RWPE2 (cell line): ENCODE results near the gene CHST4.
A peak's percentile ranks its signal among the peaks of the same experiment; 100 is the strongest.
"Not testable (repeated sequence)": the region's sequence is repeated elsewhere in the genome, so short reads cannot be mapped to it uniquely, and the experiment has no call there.

Experiments
- ATAC-seq: fragments of 200-7000 bp; cut with Tn5 transposase; 3 replicates; pipeline ENCODE4 v1.9.1; 2021; ENCODE audit warnings: low read depth
- DNase-seq: peaks from one replicate; pipeline ENCODE4 v3.0.0-alpha.2; 2020; ENCODE audit warnings: low spot score
- H3K27ac ChIP-seq: fragments of 450-650 bp; 2 replicates; pipeline ENCODE4 v1.5.1; 2017; ENCODE audit warnings: mild to moderate bottlenecking; ENCODE audit not compliant: poor library complexity, severe bottlenecking
- H3K27me3 ChIP-seq: fragments of 250-450 bp; sonication (Bioruptor Pico); 2 replicates; pipeline ENCODE4 v1.5.1; 2021; ENCODE audit warnings: mild to moderate bottlenecking, moderate library complexity; ENCODE audit not compliant: insufficient read depth, poor library complexity, severe bottlenecking
- H3K36me3 ChIP-seq: fragments of 250-450 bp; sonication (Bioruptor Pico); 2 replicates; pipeline ENCODE4 v1.5.1; 2020; ENCODE audit warnings: low read depth, mild to moderate bottlenecking, moderate library complexity
- H3K4me1 ChIP-seq: fragments of 250-450 bp; sonication (Bioruptor Pico); 2 replicates; pipeline ENCODE4 v1.5.1; 2021; ENCODE audit warnings: mild to moderate bottlenecking, moderate library complexity; ENCODE audit not compliant: insufficient read depth, poor library complexity, severe bottlenecking
- H3K4me3 ChIP-seq: fragments of 250-450 bp; sonication (Bioruptor Pico); 2 replicates; pipeline ENCODE4 v1.5.1; 2021; ENCODE audit warnings: mild to moderate bottlenecking, moderate library complexity; ENCODE audit not compliant: severe bottlenecking
- H3K9me3 ChIP-seq: fragments of 250-450 bp; sonication (Bioruptor Pico); 2 replicates; pipeline ENCODE4 v1.5.1; 2021; ENCODE audit warnings: mild to moderate bottlenecking, moderate library complexity; ENCODE audit not compliant: severe bottlenecking
- CTCF ChIP-seq: fragments of 450-650 bp; IDR thresholded peaks from one replicate; pipeline ENCODE4 v1.5.1; 2017; ENCODE audit warnings: mild to moderate bottlenecking, moderate library complexity; ENCODE audit not compliant: poor library complexity, severe bottlenecking

CHST4 gene

GRCh38 chr16:71493213-71493612 is 33.0 kb upstream of the CHST4 start:
- Histone ChIP-seq H3K4me3 (no peak overlapping the region), H3K4me1 (no peaks in the 10 kb centered on the region), H3K9me3 (no peaks in the 10 kb centered on the region), H3K36me3 (no peaks in the 10 kb centered on the region), H3K27me3 (no peaks in the 10 kb centered on the region), H3K27ac (no peak overlapping the region)
- DNase-seq (no peak), ATAC-seq (no peak)
- no peak for TF ChIP-seq CTCF

- no peak overlapping the region for H3K4me3 ChIP-seq
- ATAC-seq (no peak), DNase-seq (no peak)
- H3K9me3 ChIP-seq = no peaks in the 10 kb centered on the region
- H3K4me1 ChIP-seq = no peaks in the 10 kb centered on the region
- no peaks in the 10 kb centered on the region for H3K36me3 ChIP-seq
- TF ChIP-seq CTCF = no peak
- no peak overlapping the region for H3K27ac ChIP-seq
- no peaks in the 10 kb centered on the region for H3K27me3 ChIP-seq
Observed at GRCh38 chr16:71498031-71498430, 28.2 kb upstream of the CHST4 start.

GRCh38 chr16:71499775-71500364 is 26.4 kb upstream of the CHST4 start:
- no peaks in the 10 kb centered on the region for H3K27me3 ChIP-seq
- no peak overlapping the region for H3K27ac ChIP-seq
- peak; percentile 80 for TF ChIP-seq CTCF
- no peaks in the 10 kb centered on the region for H3K9me3 ChIP-seq
- no peaks in the 10 kb centered on the region for H3K4me1 ChIP-seq
- DNase-seq = no peak
- ATAC-seq = peak; percentile 63
- no peak overlapping the region for H3K4me3 ChIP-seq
- H3K36me3 ChIP-seq = no peaks in the 10 kb centered on the region

- Histone ChIP-seq H3K27me3 (no peaks in the 10 kb centered on the region), H3K4me3 (no peak overlapping the region), H3K9me3 (no peaks in the 10 kb centered on the region), H3K4me1 (no peaks in the 10 kb centered on the region), H3K36me3 (no peaks in the 10 kb centered on the region), H3K27ac (no peak overlapping the region)
- ATAC-seq (0 out of 3 replicates have a peak, but pooled peaks have one; percentile 51), DNase-seq (no peak)
- no peak for TF ChIP-seq CTCF
Observed at GRCh38 chr16:71500964-71501363, 25.3 kb upstream of the CHST4 start.

- no peak overlapping the region for H3K27ac ChIP-seq
Observed at GRCh38 chr16:71501547-71501946, 24.7 kb upstream of the CHST4 start.

GRCh38 chr16:71504051-71504450 is 22.2 kb upstream of the CHST4 start:
- H3K27me3 ChIP-seq, H3K27ac ChIP-seq, DNase-seq: not testable (repeated sequence)

More at GRCh38 chr16:71501547-71501946, 24.7 kb upstream of the CHST4 start:
- no peak overlapping the region for H3K4me3 ChIP-seq
- no peaks in the 10 kb centered on the region for H3K36me3 ChIP-seq
- H3K9me3 ChIP-seq = no peaks in the 10 kb centered on the region
- DNase-seq (no peak), ATAC-seq (0 out of 3 replicates have a peak, but pooled peaks have one; percentile 33)
- no peaks in the 10 kb centered on the region for H3K4me1 ChIP-seq
- no peak for TF ChIP-seq CTCF
- no peaks in the 10 kb centered on the region for H3K27me3 ChIP-seq

More at GRCh38 chr16:71504051-71504450, 22.2 kb upstream of the CHST4 start:
- H3K36me3 ChIP-seq, H3K4me3 ChIP-seq, ATAC-seq, H3K9me3 ChIP-seq, H3K4me1 ChIP-seq: not testable (repeated sequence)
